H1 (cell line): Measurements from ENCODE around the gene ARHGAP22. TPM values are rescaled to one million over a fixed set of nuclear protein-coding genes. Genes with fewer than 3 reads are reported as not detected.

Experiments
- CTCF ChIA-PET: fragments of 300-600 bp; sonication (Branson Sonifier 250); formaldehyde crosslinking; loops from one replicate; lab custom pipeline; 2021; ENCODE audit not compliant: partially characterized antibody; lab: Charles Lee
- POLR2A ChIA-PET: fragments of 300-600 bp; sonication (Branson Sonifier 250); formaldehyde crosslinking; loops from one replicate; lab custom pipeline; 2021; ENCODE audit warnings: inconsistent platforms; ENCODE audit not compliant: partially characterized antibody; lab: Charles Lee
- DNase-seq, 2 experiments: peaks; one replicate each; pipeline versions ENCODE4 v3.0.0 to v3.0.0-alpha.2; 2010 to 2022; ENCODE audit warnings: low spot score in 2 of 2, low read depth in 1 of 2, mixed read lengths in 1 of 2
- FAIRE-seq: peaks from 2 replicates; lab custom pipeline; 2011; peaks lifted over from hg19 to GRCh38; lab: Jason Lieb, UNC
- H2AFZ ChIP-seq: 2 replicates; pipeline ENCODE4 v1.8.1; 2012; ENCODE audit warnings: low read length, inconsistent platforms
- H2AK5ac ChIP-seq: 2 replicates; pipeline ENCODE4 v1.6.1; 2013; ENCODE audit warnings: low read depth, low read length
- H2BK120ac ChIP-seq: replicated peaks from 2 replicates; pipeline ENCODE3; 2013; ENCODE audit warnings: low read depth, low read length, inconsistent platforms
- H2BK12ac ChIP-seq: 2 replicates; pipeline ENCODE4 v1.6.1; 2013; ENCODE audit warnings: low read depth, low read length
- H2BK15ac ChIP-seq: 2 replicates; pipeline ENCODE4 v1.6.1; 2013; ENCODE audit warnings: low read length
- H2BK20ac ChIP-seq: 2 replicates; pipeline ENCODE4 v1.6.1; 2013; ENCODE audit warnings: low read length
- H2BK5ac ChIP-seq: 2 replicates; pipeline ENCODE4 v1.6.1; 2013; ENCODE audit warnings: low read depth, low read length
- H3K14ac ChIP-seq: 2 replicates; pipeline ENCODE4 v1.6.1; 2013; ENCODE audit warnings: inconsistent platforms; ENCODE audit not compliant: insufficient read length
- H3K18ac ChIP-seq: 2 replicates; pipeline ENCODE4 v1.6.1; 2013; ENCODE audit warnings: low read length; ENCODE audit errors: extremely low read depth
- H3K23ac ChIP-seq: 2 replicates; pipeline ENCODE4 v1.6.1; 2013; ENCODE audit warnings: inconsistent platforms; ENCODE audit not compliant: insufficient read length
- H3K23me2 ChIP-seq: 2 replicates; pipeline ENCODE4 v1.6.1; 2013; ENCODE audit warnings: low read depth, low read length
- H3K27ac ChIP-seq: 2 replicates; pipeline ENCODE4 v1.6.1; 2011; ENCODE audit warnings: low read depth, low read length, inconsistent platforms
- H3K27me3 ChIP-seq, 4 experiments: replicated peaks in 1 of 4; 1 replicate in 1 of 4; 2 replicates in 3 of 4; pipeline versions ENCODE4 v1.6.1 to v1.8.1; 2011 to 2013; ENCODE audit warnings: low read length in 3 of 4, mild to moderate bottlenecking in 3 of 4, inconsistent platforms in 2 of 4, mixed read lengths in 2 of 4, moderate library complexity in 1 of 4; ENCODE audit not compliant: control insufficient read depth in 3 of 4, insufficient read depth in 3 of 4; ENCODE audit errors: extremely low read depth in 1 of 4
- H3K36me3 ChIP-seq, 4 experiments: 2 replicates each; pipeline versions ENCODE4 v1.6.1 to v1.8.1; 2011 to 2013; ENCODE audit warnings: mild to moderate bottlenecking in 4 of 4, low read length in 3 of 4, moderate library complexity in 2 of 4, control low read depth in 1 of 4, inconsistent platforms in 1 of 4; ENCODE audit not compliant: insufficient read depth in 4 of 4, control insufficient read depth in 2 of 4
- H3K4ac ChIP-seq: replicated peaks from 2 replicates; pipeline ENCODE3; 2013; ENCODE audit warnings: low read length, low read depth, mixed read lengths, inconsistent platforms; ENCODE audit not compliant: insufficient read length
- H3K4me1 ChIP-seq, 4 experiments: replicated peaks in 1 of 4; 1 replicate in 1 of 4; 2 replicates in 3 of 4; pipeline versions ENCODE4 v1.6.1 to v1.8.1; 2011 to 2013; ENCODE audit warnings: low read length in 3 of 4, inconsistent platforms in 2 of 4, mixed read lengths in 1 of 4; ENCODE audit not compliant: insufficient read depth in 4 of 4, control insufficient read depth in 3 of 4
- H3K4me2 ChIP-seq, 2 experiments: 2 replicates each; pipeline versions ENCODE4 v1.6.1 to v1.8.1; 2011 to 2013; ENCODE audit warnings: low read depth in 2 of 2, low read length in 2 of 2, control low read depth in 1 of 2, inconsistent platforms in 1 of 2, mild to moderate bottlenecking in 1 of 2; ENCODE audit not compliant: insufficient read depth in 1 of 2
- H3K4me3 ChIP-seq, 4 experiments: fragments of 200-600, 300-600 bp in 1 of 4; sonication (generic), shearing (Covaris generic), sonication (Bioruptor Twin) in 1 of 4; 2 replicates each; pipeline versions ENCODE4 v1.5.1 to v1.8.1; 2011 to 2016; ENCODE audit warnings: low read length in 4 of 4, low read depth in 3 of 4, control low read depth in 2 of 4, inconsistent platforms in 2 of 4, mild to moderate bottlenecking in 2 of 4, mixed read lengths in 1 of 4, moderate library complexity in 1 of 4; ENCODE audit not compliant: insufficient read depth in 2 of 4; ENCODE audit errors: extremely low read depth in 1 of 4
- H3K56ac ChIP-seq: replicated peaks from 2 replicates; pipeline ENCODE3; 2013; ENCODE audit warnings: low read depth, mild to moderate bottlenecking, mixed read lengths, low read length, inconsistent platforms; ENCODE audit not compliant: insufficient read length
- H3K79me1 ChIP-seq: 2 replicates; pipeline ENCODE4 v1.6.1; 2013; ENCODE audit warnings: low read depth, low read length, control low read depth
- H3K79me2 ChIP-seq, 2 experiments: 2 replicates each; pipeline versions ENCODE4 v1.6.1 to v1.8.1; 2012 to 2013; ENCODE audit warnings: low read length in 2 of 2, mild to moderate bottlenecking in 2 of 2, inconsistent platforms in 1 of 2; ENCODE audit not compliant: insufficient read depth in 2 of 2, control insufficient read depth in 1 of 2
- H3K9ac ChIP-seq, 4 experiments: replicated peaks in 1 of 4; 1 replicate in 1 of 4; 2 replicates in 3 of 4; pipeline versions ENCODE4 v1.6.1 to v1.8.1; 2011 to 2013; ENCODE audit warnings: low read depth in 3 of 4, low read length in 3 of 4, control low read depth in 2 of 4, mild to moderate bottlenecking in 2 of 4, moderate library complexity in 2 of 4, inconsistent platforms in 1 of 4; ENCODE audit errors: extremely low read depth in 1 of 4
- H3K9me3 ChIP-seq, 2 experiments: 2 replicates each; pipeline versions ENCODE4 v1.6.1 to v1.8.1; 2012 to 2013; ENCODE audit warnings: mild to moderate bottlenecking in 2 of 2, moderate library complexity in 2 of 2, control low read depth in 1 of 2, inconsistent platforms in 1 of 2, low read depth in 1 of 2, low read length in 1 of 2, mixed read lengths in 1 of 2; ENCODE audit not compliant: insufficient read depth in 2 of 2
- H4K20me1 ChIP-seq, 2 experiments: replicated peaks in 1 of 2; 2 replicates each; pipeline versions ENCODE3 to v1.8.1; 2011 to 2013; ENCODE audit warnings: inconsistent platforms in 2 of 2, low read length in 2 of 2, mild to moderate bottlenecking in 1 of 2; ENCODE audit not compliant: insufficient read depth in 2 of 2, control insufficient read depth in 1 of 2
- H4K5ac ChIP-seq: 2 replicates; pipeline ENCODE4 v1.6.1; 2013; ENCODE audit warnings: low read length, low read depth, mixed read lengths, inconsistent platforms; ENCODE audit not compliant: insufficient read length
- H4K8ac ChIP-seq: 2 replicates; pipeline ENCODE4 v1.8.0; 2013; ENCODE audit warnings: mild to moderate bottlenecking, moderate library complexity, low read length, inconsistent platforms; ENCODE audit not compliant: insufficient read depth; ENCODE audit errors: extremely low read depth
- H4K91ac ChIP-seq: replicated peaks from 2 replicates; pipeline ENCODE3; 2013; ENCODE audit warnings: low read length, mixed read lengths, inconsistent platforms; ENCODE audit not compliant: insufficient read length
- BCL11A ChIP-seq, 2 experiments: IDR thresholded peaks; one replicate each; pipeline ENCODE4 v1.6.1; 2011; ENCODE audit warnings: low read depth in 2 of 2, low read length in 2 of 2, mild to moderate bottlenecking in 2 of 2
- FOSL1 ChIP-seq: IDR thresholded peaks from 2 replicates; pipeline ENCODE4 v1.6.1; 2011; ENCODE audit warnings: mild to moderate bottlenecking, low read depth, low read length, moderate library complexity; ENCODE audit not compliant: insufficient read depth
- POLR2A ChIP-seq, 2 experiments: IDR thresholded peaks; 1 replicate in 1 of 2; 2 replicates in 1 of 2; pipeline ENCODE4 v1.6.1; 2011; ENCODE audit warnings: low read depth in 2 of 2, low read length in 2 of 2, mild to moderate bottlenecking in 2 of 2; ENCODE audit errors: control extremely low read depth in 1 of 2
- POU5F1 ChIP-seq: IDR thresholded peaks from 2 replicates; pipeline ENCODE4 v1.6.1; 2011; ENCODE audit warnings: low read depth, mild to moderate bottlenecking, low read length, moderate library complexity
- RAD21 ChIP-seq, 2 experiments: IDR thresholded peaks in 1 of 2; conservative IDR thresholded peaks in 1 of 2; 2 replicates each; pipeline ENCODE4 v1.6.1; 2011; ENCODE audit warnings: low read depth in 2 of 2, low read length in 2 of 2, improper control_type of control experiment in 1 of 2, inconsistent platforms in 1 of 2, mild to moderate bottlenecking in 1 of 2, moderate library complexity in 1 of 2
- TEAD4 ChIP-seq: IDR thresholded peaks from 2 replicates; pipeline ENCODE4 v1.6.1; 2012; ENCODE audit warnings: low read depth, low read length, inconsistent platforms, mixed read lengths
- WGBS, 2 experiments: shearing (Covaris generic) in 1 of 2; methylation state at CpG; one replicate each; pipeline versions ENCODE4 v1.1.6 to v1.1.7; 2013 to 2015; ENCODE audit warnings: low lambda C conversion rate in 2 of 2, mixed read lengths in 2 of 2, inconsistent platforms in 1 of 2, low coverage in 1 of 2, missing lambda C conversion rate in 1 of 2; ENCODE audit not compliant: insufficient replicate concordance in 2 of 2, insufficient coverage in 1 of 2, insufficient read length in 1 of 2; ENCODE audit errors: extremely low coverage in 1 of 2, missing lambda C conversion rate in 1 of 2; 5-methylcytosine and 5-hydroxymethylcytosine counted together
- polyA plus RNA-seq, 7 experiments: library from polyadenylated mRNA; depleted of rRNA in 3 of 7; stranded (reverse) in 5 of 7; unstranded in 2 of 7; fragments of >200 nt in 5 of 7; fragments of 200-250 nt in 2 of 7; gene quantifications; 1 replicate in 5 of 7; 2 replicates in 1 of 7; 4 replicates in 1 of 7; pipeline versions ENCODE4 v1.2.1 to v1.2.3, GENCODE V29; 2011 to 2013; ENCODE audit warnings: missing spikeins in 2 of 7, mixed read lengths in 2 of 7
- total RNA-seq: library from RNA; stranded (reverse); fragmentation: NEBNext Ultra II Directional; extraction: Animal tissue kit (Norgen Biotek cat#: 25700); gene quantifications from 2 replicates; pipeline ENCODE4 v1.2.1, GENCODE V29; 2021
- TF ChIP-seq, protein P1 (sequence below), 3 experiments: IDR thresholded peaks; 1 replicate in 2 of 3; 2 replicates in 1 of 3; pipeline versions ENCODE4 v1.5.1 to v1.6.1; 2011; ENCODE audit warnings: low read length in 3 of 3, mild to moderate bottlenecking in 3 of 3, inconsistent platforms in 2 of 3, low read depth in 1 of 3, moderate library complexity in 1 of 3; ENCODE audit not compliant: insufficient read depth in 1 of 3; ENCODE audit errors: control extremely low read depth in 1 of 3

ARHGAP22 gene
- total and polyA plus RNA-seq, 2 of the 8 experiments (the other 6 are each of a cell fraction or from before 2014, with no cell fraction given), result 3.6 to 11.2 TPM

DNA sequence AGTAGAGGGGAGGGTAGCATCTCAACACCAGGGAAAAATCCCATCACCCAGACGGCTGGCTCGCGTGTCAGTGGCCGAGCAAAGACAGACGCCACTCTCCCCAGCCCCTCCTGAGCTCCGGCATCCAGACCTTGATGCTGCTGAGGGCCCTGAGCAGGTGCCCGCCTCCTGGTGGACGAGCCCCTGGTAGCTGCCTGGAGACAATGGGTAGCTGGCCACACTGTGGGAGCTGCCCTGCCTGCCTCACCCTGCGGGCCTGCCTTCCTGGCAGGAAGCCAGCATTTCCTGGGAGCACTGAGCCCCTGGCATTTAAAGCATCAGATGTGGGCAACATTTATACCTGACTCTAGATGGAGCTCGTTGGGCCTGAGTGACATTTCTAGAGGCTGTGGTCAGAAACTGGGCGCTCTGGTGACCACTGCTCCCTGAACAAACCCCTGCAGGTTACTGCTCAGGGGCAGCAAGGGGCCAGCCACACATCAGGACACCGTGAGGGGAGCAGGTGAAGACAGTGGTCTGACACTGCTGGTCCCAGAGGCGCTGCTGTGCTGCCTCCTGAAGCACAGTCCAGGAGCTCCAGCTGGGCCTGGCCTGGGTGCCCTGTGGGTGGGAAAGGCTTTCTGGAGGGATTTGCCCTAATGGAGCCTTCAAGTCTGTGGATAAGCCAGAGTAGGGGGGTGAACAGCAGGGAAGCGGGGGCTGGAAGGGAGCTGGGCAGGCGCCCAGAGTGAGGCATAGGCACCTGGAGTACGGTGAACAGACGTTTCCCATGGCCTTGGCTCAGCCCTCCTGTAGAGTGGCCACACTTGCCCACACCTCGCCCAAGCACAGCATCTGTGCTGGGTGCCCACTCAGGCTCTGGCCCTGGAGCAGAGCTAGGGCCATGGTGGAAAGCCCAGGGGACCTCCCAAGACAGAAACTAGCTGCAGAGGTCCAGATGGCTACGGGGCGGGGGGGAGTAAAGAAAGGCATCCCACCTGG lies 159.7 kb downstream of the ARHGAP22 start:
- FAIRE-seq, result no peak
- no peak overlapping the region; the same call in 1 of the 2 replicates for H3K18ac ChIP-seq
- TF ChIP-seq, protein P1, sequence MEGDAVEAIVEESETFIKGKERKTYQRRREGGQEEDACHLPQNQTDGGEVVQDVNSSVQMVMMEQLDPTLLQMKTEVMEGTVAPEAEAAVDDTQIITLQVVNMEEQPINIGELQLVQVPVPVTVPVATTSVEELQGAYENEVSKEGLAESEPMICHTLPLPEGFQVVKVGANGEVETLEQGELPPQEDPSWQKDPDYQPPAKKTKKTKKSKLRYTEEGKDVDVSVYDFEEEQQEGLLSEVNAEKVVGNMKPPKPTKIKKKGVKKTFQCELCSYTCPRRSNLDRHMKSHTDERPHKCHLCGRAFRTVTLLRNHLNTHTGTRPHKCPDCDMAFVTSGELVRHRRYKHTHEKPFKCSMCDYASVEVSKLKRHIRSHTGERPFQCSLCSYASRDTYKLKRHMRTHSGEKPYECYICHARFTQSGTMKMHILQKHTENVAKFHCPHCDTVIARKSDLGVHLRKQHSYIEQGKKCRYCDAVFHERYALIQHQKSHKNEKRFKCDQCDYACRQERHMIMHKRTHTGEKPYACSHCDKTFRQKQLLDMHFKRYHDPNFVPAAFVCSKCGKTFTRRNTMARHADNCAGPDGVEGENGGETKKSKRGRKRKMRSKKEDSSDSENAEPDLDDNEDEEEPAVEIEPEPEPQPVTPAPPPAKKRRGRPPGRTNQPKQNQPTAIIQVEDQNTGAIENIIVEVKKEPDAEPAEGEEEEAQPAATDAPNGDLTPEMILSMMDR (IDR thresholded peaks at IDR 0.05; ENCODE audit: control extremely low read depth in 1 of 3, insufficient read depth in 1 of 3, low read depth in 1 of 3, low read length in 3 of 3), result peak; percentile 21 to 45 (median 23); a peak in 3 of 4 replicates
- no peak for TF ChIP-seq TEAD4
- no peak for TF ChIP-seq FOSL1
- TF ChIP-seq RAD21 (IDR thresholded peaks at IDR 0.05 in 1 of 2, conservative IDR thresholded peaks at IDR 0.05 in 1 of 2; ENCODE audit: low read depth in 2 of 2, low read length in 2 of 2), result peak in 1 of 2 experiments; percentile 26; a peak in 2 of 4 replicates
- TF ChIP-seq BCL11A (IDR thresholded peaks at IDR 0.05; ENCODE audit: low read depth in 2 of 2, low read length in 2 of 2), result no peak
- no peak for TF ChIP-seq POU5F1
- no peak for TF ChIP-seq POLR2A (IDR thresholded peaks at IDR 0.05; ENCODE audit: control extremely low read depth in 1 of 2, low read depth in 2 of 2, low read length in 2 of 2)

More for the DNA sequence above, 159.7 kb downstream of the ARHGAP22 start:
- Histone ChIP-seq H3K9ac (no peak overlapping the region; a peak in 1 of 7 replicates), H2AFZ (no peak overlapping the region), H2BK20ac (no peak overlapping the region), H2AK5ac (no peak overlapping the region), H3K56ac (no peak overlapping the region), H3K23me2 (no peaks in the 10 kb centered on the region), H3K27me3 (no peaks in the 10 kb centered on the region), H4K20me1 (peaks cover 0 to 5% of the 10 kb centered on the region in 2 experiments), H3K79me2 (no peaks in the 10 kb centered on the region), H3K36me3 (no peaks in the 10 kb centered on the region; a peak in 1 of 8 replicates), H2BK120ac (no peak overlapping the region), H4K8ac (peak overlapping the region; percentile 32; the same call in 1 of the 2 replicates), H3K23ac (no peak overlapping the region), H3K4me1 (peaks cover 3 to 10% (median 8%) of the 10 kb centered on the region in 4 experiments; a peak in 5 of 7 replicates), H2BK12ac (peak overlapping the region; percentile 17; the same call in 1 of the 2 replicates), H3K14ac (no peak overlapping the region), H3K9me3 (no peaks in the 10 kb centered on the region; a peak in 1 of 4 replicates), H4K5ac (no peak overlapping the region), H4K91ac (no peak overlapping the region), H2BK15ac (no peak overlapping the region), H2BK5ac (no peak overlapping the region), H3K27ac (no peak overlapping the region), H3K4me3 (no peak overlapping the region), H3K4me2 (no peak overlapping the region), H3K79me1 (no peaks in the 10 kb centered on the region), H3K4ac (no peak overlapping the region)
- CTCF ChIA-PET, result interaction anchor here (0.7 to 10.9 kb wide), 38 partner anchors 14 to 216 kb away, joined by 3 to 141 read pairs (median 4); no protein-coding TSS in a partner anchor
- POLR2A ChIA-PET, result interaction anchor here (0.9 to 1.4 kb wide), 3 partner anchors 12 to 81 kb away, joined by 3 to 5 read pairs (median 3); no protein-coding TSS in a partner anchor
- DNase-seq, result peak in 1 of 2 experiments; percentile 52
- WGBS, 2 experiments, result 87% methylated on average over 19 of the region's 20 CpGs; no CpG with 5 or more reads in 1 of the 2 experiments
